Central memory CD8-positive, alpha-beta T cell (primary cell): ENCODE results near the gene TBC1D16.
A peak's percentile ranks its signal among the peaks of the same experiment; 100 is the strongest.

Experiments
- ATAC-seq: fragments of 150-1000 bp; cut with Tn5 transposase; replicated peaks from 2 replicates; pipeline ENCODE4 v1.10.0; 2022; ENCODE audit warnings: mild to moderate bottlenecking, moderate FRiP score, moderate number of reproducible peaks; ENCODE audit not compliant: poor library complexity, severe bottlenecking; ENCODE audit errors: extremely low read depth
- DNase-seq, 2 donors: peaks; one replicate each; pipeline ENCODE4 v3.0.0; 2021; ENCODE audit warnings: low spot score in 2 of 2
- H3K27ac Mint-ChIP-seq: one replicate; pipeline ENCODE4 v1.8.0; 2022; ENCODE audit warnings: low read depth, mild to moderate bottlenecking, moderate library complexity, mixed read lengths
- H3K27me3 Mint-ChIP-seq: one replicate; pipeline ENCODE4 v1.8.0; 2022; ENCODE audit warnings: mixed read lengths
- H3K36me3 Mint-ChIP-seq: one replicate; pipeline ENCODE4 v1.8.0; 2022; ENCODE audit warnings: mild to moderate bottlenecking, moderate library complexity, mixed read lengths; ENCODE audit not compliant: insufficient read depth
- H3K4me1 Mint-ChIP-seq: one replicate; pipeline ENCODE4 v1.8.0; 2022; ENCODE audit warnings: mixed read lengths
- H3K4me3 Mint-ChIP-seq: one replicate; pipeline ENCODE4 v1.8.0; 2022; ENCODE audit warnings: mild to moderate bottlenecking, moderate library complexity, mixed read lengths
- H3K9me3 Mint-ChIP-seq: one replicate; pipeline ENCODE4 v1.8.0; 2022; ENCODE audit warnings: mixed read lengths

Gene TBC1D16

DNA sequence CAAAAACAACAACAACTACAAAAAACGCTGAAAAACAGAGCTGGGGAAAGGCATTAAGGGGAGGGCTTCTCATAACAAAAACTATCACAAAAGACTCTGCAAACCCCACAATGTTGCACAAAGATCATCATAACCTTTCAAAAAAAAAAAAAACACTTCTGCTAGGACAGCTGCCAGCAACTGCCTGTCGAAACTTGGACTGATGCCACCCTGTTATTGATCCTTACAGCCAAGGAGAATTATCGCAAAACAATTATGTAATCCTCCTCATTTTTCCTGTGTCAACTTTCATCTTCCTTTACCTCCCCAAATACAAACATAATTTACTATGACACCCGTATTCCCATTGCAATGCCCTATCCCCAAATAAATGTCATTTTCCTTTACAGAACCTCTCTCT, 10.0 kb upstream of the TBC1D16 start:
- no peaks in the 10 kb centered on the region for H3K9me3 Mint-ChIP-seq
- no peak overlapping the region for H3K4me3 Mint-ChIP-seq
- H3K27me3 Mint-ChIP-seq: no peaks in the 10 kb centered on the region
- no peak for DNase-seq
- ATAC-seq: no peak
- H3K27ac Mint-ChIP-seq: no peak overlapping the region
- no peaks in the 10 kb centered on the region for H3K4me1 Mint-ChIP-seq
- H3K36me3 Mint-ChIP-seq: no peaks in the 10 kb centered on the region

GRCh38 chr17:80043963-80044362, 8.3 kb upstream of the TBC1D16 start:
- H3K36me3 Mint-ChIP-seq: peaks cover 1% of the 10 kb centered on the region
- H3K9me3 Mint-ChIP-seq: no peaks in the 10 kb centered on the region
- no peaks in the 10 kb centered on the region for H3K27me3 Mint-ChIP-seq
- ATAC-seq: no peak
- no peak for DNase-seq
- no peak overlapping the region for H3K27ac Mint-ChIP-seq
- no peak overlapping the region for H3K4me3 Mint-ChIP-seq
- no peaks in the 10 kb centered on the region for H3K4me1 Mint-ChIP-seq

DNA sequence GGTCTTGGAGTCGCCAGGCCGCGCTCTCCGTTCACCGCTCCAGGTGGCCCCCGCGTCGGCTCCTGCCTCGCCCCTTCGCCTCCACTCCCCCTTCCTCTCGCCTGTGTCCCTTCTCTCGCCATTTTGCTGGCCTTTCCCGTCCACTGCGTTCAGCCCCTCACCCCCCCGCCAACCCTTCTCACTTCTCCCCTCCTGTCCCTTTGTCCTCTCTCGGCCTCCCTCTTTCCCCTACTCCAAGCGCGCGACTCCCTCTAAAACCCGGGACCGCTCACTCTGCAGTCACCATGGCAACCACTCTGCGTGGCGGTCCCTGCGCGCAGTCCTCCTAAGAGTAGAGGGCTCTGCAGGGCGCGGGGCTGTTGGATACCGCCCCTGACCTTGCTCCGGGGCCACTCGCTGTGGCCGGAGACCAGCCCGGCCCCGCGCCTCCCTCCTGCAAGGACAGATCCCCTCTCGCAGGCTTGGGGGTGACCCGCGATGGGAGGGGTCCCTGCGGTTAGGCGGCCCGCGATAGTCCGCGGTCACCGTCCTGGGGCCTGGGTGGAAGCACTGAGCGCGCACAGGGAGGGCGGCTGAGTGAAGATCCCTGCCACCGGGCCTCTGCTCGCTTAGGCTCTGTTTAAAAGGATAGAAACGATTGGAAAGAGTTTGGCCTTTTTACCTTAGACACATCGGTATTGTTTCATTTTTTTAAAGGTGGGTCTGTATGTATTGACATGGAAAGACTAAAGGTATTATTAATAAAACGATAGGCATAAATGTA, 1.2 kb upstream of the TBC1D16 start:
- ATAC-seq: no peak
- H3K4me3 Mint-ChIP-seq: peak overlapping the region; percentile 90
- DNase-seq: no peak
- H3K27me3 Mint-ChIP-seq: peaks cover 15% of the 10 kb centered on the region
- peak overlapping the region; percentile 99 for H3K27ac Mint-ChIP-seq
- H3K9me3 Mint-ChIP-seq: no peaks in the 10 kb centered on the region
- peaks cover 14% of the 10 kb centered on the region for H3K4me1 Mint-ChIP-seq
- H3K36me3 Mint-ChIP-seq: peaks cover 15% of the 10 kb centered on the region

GRCh38 chr17:80035937-80036714, 454 bp upstream of the TBC1D16 start, which contains the start of gene CCDC40:
Gene CCDC40 (plus strand): TSS chr17:80036642. CDS start chr17:80036663, 21 bp downstream.
- peaks cover 15% of the 10 kb centered on the region for H3K27me3 Mint-ChIP-seq
- peak within 1 kb of the TSS; percentile 90 for H3K4me3 Mint-ChIP-seq
- DNase-seq (peak; percentile 69 to 75), ATAC-seq (peak; percentile 86)
- peak within 1 kb of the TSS; percentile 99 for H3K27ac Mint-ChIP-seq
- H3K4me1 Mint-ChIP-seq: peaks cover 14% of the 10 kb centered on the region
- no peaks in the 10 kb centered on the region for H3K9me3 Mint-ChIP-seq
- peaks cover 15% of the 10 kb centered on the region for H3K36me3 Mint-ChIP-seq

DNA sequence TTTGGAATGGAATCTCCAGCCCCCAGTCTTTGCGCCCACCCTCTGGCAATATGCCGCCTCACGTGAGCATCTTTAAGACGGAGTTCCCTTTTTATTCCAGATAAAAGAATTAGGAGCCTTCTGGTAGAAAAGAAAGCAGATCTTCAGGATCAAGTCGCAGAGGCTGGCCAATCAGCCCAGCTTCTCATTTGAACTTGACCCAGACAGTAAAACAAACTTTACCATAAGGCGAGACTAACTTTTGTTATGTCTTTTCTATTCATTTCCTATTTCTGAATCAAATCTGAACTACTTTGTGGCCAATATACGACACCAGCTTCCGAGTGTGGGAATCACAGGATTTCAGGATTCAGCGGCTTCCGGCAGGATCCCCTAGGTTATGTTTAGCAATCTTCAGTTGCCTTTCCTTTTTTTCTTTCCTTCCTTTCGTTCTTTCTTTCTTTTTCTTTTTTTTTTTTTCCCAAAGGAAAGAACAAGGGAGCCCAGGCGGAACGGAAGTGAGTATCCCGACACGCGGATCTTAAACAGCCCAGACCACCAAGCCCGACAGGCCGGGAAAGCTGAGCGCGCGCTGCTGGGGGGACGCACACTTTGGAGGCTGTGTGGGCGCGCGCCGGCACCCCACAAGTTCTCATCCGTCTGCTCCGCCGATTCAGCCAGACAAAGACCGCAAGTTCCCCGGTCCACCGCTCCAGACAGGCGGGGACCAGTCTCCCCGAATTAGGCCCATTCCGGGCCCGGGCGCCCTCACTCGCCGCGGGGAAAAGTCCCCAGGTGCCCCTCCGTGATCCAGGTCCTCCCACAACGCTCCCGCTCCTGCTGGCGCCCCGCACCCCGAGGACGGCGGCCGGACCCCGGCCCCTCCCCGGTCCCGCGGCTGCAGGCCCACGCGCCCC, 633 bp downstream of the TBC1D16 start:
- peak; percentile 59 for ATAC-seq
- Mint-ChIP-seq H3K4me3 (peak overlapping the region; percentile 87), H3K36me3 (peaks cover 15% of the 10 kb centered on the region), H3K9me3 (no peaks in the 10 kb centered on the region), H3K27ac (peak overlapping the region; percentile 78), H3K27me3 (peaks cover 15% of the 10 kb centered on the region), H3K4me1 (peaks cover 14% of the 10 kb centered on the region)
- peak; percentile 40 to 55 for DNase-seq

- H3K36me3 Mint-ChIP-seq: peaks cover 13% of the 10 kb centered on the region
- no peak overlapping the region for H3K27ac Mint-ChIP-seq
- no peaks in the 10 kb centered on the region for H3K9me3 Mint-ChIP-seq
- H3K4me3 Mint-ChIP-seq: peak overlapping the region; percentile 87
- H3K4me1 Mint-ChIP-seq: peaks cover 14% of the 10 kb centered on the region
- DNase-seq: no peak
- no peak for ATAC-seq
- peaks cover 15% of the 10 kb centered on the region for H3K27me3 Mint-ChIP-seq
Measured at GRCh38 chr17:80033840-80034239, 1.8 kb downstream of the TBC1D16 start.

DNA sequence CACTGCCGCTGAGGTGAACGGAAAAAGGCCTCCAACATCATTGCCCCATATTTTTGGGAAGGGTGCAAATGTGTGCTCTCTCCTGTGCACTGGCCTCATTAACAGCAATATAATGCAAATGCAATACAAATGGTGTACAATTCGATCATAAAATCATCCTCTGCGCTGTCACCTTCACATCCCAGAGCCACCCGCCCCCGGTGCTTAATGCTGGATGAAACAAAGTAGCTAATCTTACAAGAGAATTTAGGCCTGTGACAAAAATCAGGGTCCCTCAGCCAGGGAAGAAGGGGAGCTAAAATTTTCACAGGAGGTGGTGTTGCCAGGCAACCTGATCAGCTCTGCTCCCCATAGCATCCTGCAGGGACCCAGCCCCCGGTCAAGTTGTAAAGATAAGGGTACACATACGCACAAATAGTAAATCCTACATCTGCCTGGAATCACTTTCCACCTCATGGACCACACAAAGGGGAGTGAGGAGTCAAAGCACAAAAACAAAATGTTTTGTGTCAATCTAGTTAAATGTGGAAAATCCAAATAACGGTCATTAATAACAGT, 3.0 kb downstream of the TBC1D16 start:
- Mint-ChIP-seq H3K36me3 (peaks cover 13% of the 10 kb centered on the region), H3K4me3 (no peak overlapping the region), H3K9me3 (no peaks in the 10 kb centered on the region), H3K27ac (no peak overlapping the region), H3K27me3 (peaks cover 9% of the 10 kb centered on the region), H3K4me1 (peaks cover 14% of the 10 kb centered on the region)
- DNase-seq (no peak), ATAC-seq (no peak)

DNA sequence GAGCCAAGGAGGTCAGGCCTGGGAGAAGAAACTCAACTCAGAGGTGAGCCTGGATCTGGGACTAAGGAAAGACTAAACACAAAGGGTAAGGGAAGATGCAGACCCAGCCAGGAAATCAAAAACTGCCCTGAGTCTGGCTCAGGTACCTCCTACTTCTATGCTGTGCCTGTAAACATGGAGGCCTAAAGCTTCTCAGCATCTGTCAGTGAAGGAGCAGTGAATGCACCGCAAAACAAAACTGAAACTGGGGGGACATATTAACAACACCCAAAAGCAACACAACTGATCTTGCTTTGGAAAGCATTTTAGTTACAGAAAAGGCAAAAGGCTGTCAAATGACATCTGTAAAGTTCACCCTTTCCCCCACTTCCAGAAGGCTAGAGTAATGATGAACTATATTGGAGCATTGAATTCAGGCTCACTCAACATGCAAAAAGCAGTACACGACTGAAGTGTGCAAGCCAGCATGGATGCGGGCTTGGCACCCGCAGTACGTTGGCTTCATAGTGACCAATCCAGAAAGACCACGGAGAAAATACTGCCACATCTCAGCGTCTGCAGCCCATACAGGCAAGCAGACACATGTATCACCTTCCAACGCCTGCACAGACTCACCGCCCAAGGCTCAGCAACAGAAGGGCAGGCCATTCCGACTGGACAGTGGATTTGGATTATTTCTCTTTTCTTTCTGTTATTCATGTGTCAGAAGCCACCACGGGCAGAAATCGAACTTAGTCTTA, 3.8 kb downstream of the TBC1D16 start:
- ATAC-seq (no peak), DNase-seq (no peak)
- Mint-ChIP-seq H3K27ac (no peak overlapping the region), H3K4me1 (peaks cover 9% of the 10 kb centered on the region), H3K36me3 (peaks cover 13% of the 10 kb centered on the region), H3K9me3 (no peaks in the 10 kb centered on the region), H3K27me3 (peaks cover under 1% of the 10 kb centered on the region), H3K4me3 (no peak overlapping the region)

DNA sequence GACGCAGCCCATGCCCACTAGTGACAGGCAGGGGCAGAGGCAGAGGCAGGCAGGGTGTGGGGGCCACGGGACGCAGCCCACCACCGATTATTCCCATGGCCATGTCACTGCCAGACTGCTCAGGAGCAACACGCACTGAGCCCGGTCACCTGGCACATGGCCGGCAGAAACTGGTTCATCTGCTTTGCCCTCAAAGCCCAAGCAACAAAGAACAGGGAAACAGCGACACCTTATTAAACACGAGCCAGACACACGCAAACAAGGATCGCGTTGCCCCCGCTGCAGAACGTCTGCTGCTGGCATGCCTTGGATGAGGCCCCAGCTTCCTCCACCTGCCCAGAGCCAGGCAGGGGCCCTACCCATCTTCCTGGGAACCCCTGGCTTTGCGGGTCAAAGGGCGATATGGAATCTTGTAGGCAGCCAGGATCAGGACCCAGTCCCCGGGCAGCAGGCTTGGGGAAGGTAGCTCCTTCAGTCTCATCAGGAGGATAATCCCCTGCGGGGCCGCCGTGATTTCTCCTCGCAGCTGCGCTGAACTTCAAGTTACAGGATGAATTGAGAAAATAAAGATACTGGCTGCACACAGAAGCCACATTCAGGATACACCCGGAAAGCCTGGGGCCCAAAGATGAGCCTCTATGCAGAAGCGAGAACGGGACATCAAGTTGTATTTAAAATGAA, 4.8 kb downstream of the TBC1D16 start:
- no peaks in the 10 kb centered on the region for H3K9me3 Mint-ChIP-seq
- H3K4me1 Mint-ChIP-seq: peaks cover 5% of the 10 kb centered on the region
- H3K27me3 Mint-ChIP-seq: no peaks in the 10 kb centered on the region
- H3K27ac Mint-ChIP-seq: no peak overlapping the region
- H3K36me3 Mint-ChIP-seq: peaks cover 4% of the 10 kb centered on the region
- DNase-seq (no peak), ATAC-seq (no peak)
- H3K4me3 Mint-ChIP-seq: no peak overlapping the region

DNA sequence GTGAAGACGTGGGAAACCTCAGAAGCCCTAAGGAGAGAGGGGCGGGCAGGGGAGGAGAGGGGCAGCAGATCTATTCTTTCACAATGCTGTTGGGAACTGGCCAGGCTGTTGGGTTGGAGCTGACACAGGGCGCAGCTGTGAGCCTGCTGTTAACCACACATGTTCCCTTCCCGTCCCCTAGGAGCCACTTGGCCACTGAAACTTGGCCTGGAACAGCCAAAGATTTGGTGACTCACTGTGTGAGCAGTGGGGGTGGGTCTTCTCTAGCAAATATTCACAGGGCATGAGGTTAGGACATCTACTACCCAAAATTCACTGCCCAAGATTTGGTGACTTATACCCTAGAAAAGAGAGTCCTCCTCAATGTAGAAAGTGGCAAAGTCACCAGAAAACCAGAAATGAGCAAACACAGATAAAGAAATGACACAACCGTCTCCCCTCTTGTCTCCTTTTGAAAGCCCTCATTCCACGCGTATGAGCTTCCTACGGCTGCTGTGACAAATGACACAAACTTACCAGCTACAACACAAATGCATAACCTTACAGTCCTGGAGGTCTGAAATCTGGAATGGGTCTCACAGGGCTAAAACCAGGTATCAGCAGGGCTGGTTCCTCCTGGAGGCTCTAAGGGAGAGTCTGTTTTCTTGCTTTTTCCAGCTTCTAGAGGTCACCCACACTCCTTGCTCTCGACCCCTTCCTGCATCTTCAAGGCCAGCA, 6.3 kb downstream of the TBC1D16 start:
- no peaks in the 10 kb centered on the region for H3K27me3 Mint-ChIP-seq
- H3K4me3 Mint-ChIP-seq: no peak overlapping the region
- H3K9me3 Mint-ChIP-seq: no peaks in the 10 kb centered on the region
- no peaks in the 10 kb centered on the region for H3K4me1 Mint-ChIP-seq
- DNase-seq (no peak), ATAC-seq (no peak)
- no peaks in the 10 kb centered on the region for H3K36me3 Mint-ChIP-seq
- no peak overlapping the region for H3K27ac Mint-ChIP-seq

- Mint-ChIP-seq H3K36me3 (no peaks in the 10 kb centered on the region), H3K4me1 (no peaks in the 10 kb centered on the region), H3K9me3 (no peaks in the 10 kb centered on the region)
Measured at GRCh38 chr17:80028030-80028429, 7.6 kb downstream of the TBC1D16 start.

More at GRCh38 chr17:80028030-80028429, 7.6 kb downstream of the TBC1D16 start:
- Mint-ChIP-seq H3K27me3 (no peaks in the 10 kb centered on the region), H3K27ac (no peak overlapping the region), H3K4me3 (no peak overlapping the region)
- DNase-seq (no peak), ATAC-seq (no peak)
